Right renal cortex interstitium (tissue), 3 donors: ENCODE measurements around the gene KIF18B. TPM values are rescaled to one million over a fixed set of nuclear protein-coding genes. Genes with fewer than 3 reads are reported as not detected.

Source experiments
- DNase-seq, 3 donors: peaks; one replicate each; pipeline ENCODE4 v3.0.0-alpha.2; 2013; ENCODE audit warnings: low read depth in 3 of 3, low spot score in 2 of 3
- polyA plus RNA-seq, 3 donors: library from polyadenylated mRNA; unstranded; fragments of 120-200 nt; gene quantifications; one replicate each; pipeline ENCODE4 v1.2.1, GENCODE V29; 2013; ENCODE audit not compliant: insufficient read length in 3 of 3

KIF18B gene
- polyA plus RNA-seq, 3 donors = 9.0 to 9.7 (median 9.1) TPM

GRCh38 chr17:44921122-44921882 lies 26.3 kb downstream of the KIF18B start:
- no peak for DNase-seq

- no peak for DNase-seq
Measured at GRCh38 chr17:44920565-44920940, 27.0 kb downstream of the KIF18B start.

- peak; percentile 25 to 50 (median 29) for DNase-seq
Measured at GRCh38 chr17:44919885-44920564, 27.5 kb downstream of the KIF18B start.

- no peak for DNase-seq
Measured at GRCh38 chr17:44919411-44919810, 28.2 kb downstream of the KIF18B start.

- DNase-seq = no peak
Measured at GRCh38 chr17:44918006-44918405, 29.6 kb downstream of the KIF18B start.

- no peak for DNase-seq
Measured at GRCh38 chr17:44917456-44917855, 30.1 kb downstream of the KIF18B start.

GRCh38 chr17:44916781-44917241 lies 30.8 kb downstream of the KIF18B start:
- no peak for DNase-seq

- no peak for DNase-seq
Measured at GRCh38 chr17:44915862-44916780, 31.5 kb downstream of the KIF18B start.

GRCh38 chr17:44915321-44915726 lies 32.2 kb downstream of the KIF18B start, which contains the start of gene GFAP:
Gene GFAP (minus strand): TSS chr17:44915500. CDS start chr17:44915486, 14 bp downstream.
- DNase-seq = no peak

- DNase-seq = no peak
Measured at GRCh38 chr17:44914698-44915271, 32.8 kb downstream of the KIF18B start.

GRCh38 chr17:44914148-44914547 lies 33.4 kb downstream of the KIF18B start:
- DNase-seq = no peak

GRCh38 chr17:44913676-44914075 lies 33.9 kb downstream of the KIF18B start:
- DNase-seq = no peak

- DNase-seq = no peak
Measured at GRCh38 chr17:44912763-44913544, 34.6 kb downstream of the KIF18B start.

GRCh38 chr17:44911133-44912001 lies 36.2 kb downstream of the KIF18B start:
- peak in 1 of 3 donors; percentile 23 for DNase-seq

- DNase-seq = no peak
Measured at GRCh38 chr17:44910231-44911106, 37.1 kb downstream of the KIF18B start.

- no peak for DNase-seq
Measured at GRCh38 chr17:44909681-44910144, 37.9 kb downstream of the KIF18B start.

GRCh38 chr17:44908761-44909326 lies 38.7 kb downstream of the KIF18B start:
- no peak for DNase-seq
